NK-92 treated with Interleukin-12 subunit alpha and Interleukin-12 subunit beta, amount 100 ng/mL, for 24 hours (cell line): Measurements from ENCODE around the gene UST.
A peak's percentile ranks its signal among the peaks of the same experiment; 100 is the strongest.
"Not testable (repeated sequence)": the region's sequence is repeated elsewhere in the genome, so short reads cannot be mapped to it uniquely, and the experiment has no call there.

Source experiments
- DNase-seq: peaks from one replicate; lab custom pipeline; 2025; lab: John Stamatoyannopoulos, UW

Gene UST

DNA sequence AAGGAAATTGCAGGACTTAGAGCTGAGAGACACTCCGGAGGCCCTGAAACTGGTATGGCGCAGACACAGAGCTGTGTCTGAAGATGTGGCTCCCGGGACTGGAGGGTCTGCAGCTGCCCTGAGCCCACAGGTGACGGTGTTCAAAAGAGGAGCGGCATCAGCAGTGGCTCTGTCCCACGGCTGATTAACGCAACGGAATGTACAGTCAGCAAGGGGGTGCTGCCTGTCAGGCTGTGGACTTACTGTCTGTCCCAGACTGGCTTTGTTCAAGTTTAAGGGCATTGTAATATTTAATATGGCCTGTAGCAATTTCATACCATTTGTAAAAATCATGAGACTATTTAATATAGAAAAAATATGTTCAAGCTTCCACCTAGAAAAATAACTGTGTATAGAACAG is 342.7 kb downstream of the UST start:
- DNase-seq, result no peak

GRCh38 chr6:149090937-149091336 is 344.1 kb downstream of the UST start:
- DNase-seq, result no peak

DNA sequence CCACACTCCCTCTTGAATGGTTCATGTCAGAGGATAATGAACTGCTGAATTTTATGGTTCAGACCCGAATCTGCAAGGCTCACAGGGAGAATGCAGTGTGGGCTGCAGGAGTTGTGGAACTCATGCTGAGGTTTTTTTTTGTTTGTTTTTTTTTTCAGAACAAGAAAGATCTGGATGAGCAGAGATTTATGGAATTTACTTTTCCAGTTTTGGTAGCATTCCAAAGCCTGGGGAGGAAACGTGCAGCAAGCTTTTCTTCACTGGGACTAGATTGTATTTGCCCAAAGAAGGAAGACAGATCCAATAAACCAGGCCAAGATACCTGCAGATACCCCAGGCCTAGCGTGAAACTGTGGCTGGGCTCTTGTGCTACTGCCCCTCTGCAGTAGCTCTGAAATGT is 346.8 kb downstream of the UST start:
- no peak for DNase-seq

GRCh38 chr6:149094156-149094555 is 347.3 kb downstream of the UST start:
- DNase-seq, result peak; percentile 16

DNA sequence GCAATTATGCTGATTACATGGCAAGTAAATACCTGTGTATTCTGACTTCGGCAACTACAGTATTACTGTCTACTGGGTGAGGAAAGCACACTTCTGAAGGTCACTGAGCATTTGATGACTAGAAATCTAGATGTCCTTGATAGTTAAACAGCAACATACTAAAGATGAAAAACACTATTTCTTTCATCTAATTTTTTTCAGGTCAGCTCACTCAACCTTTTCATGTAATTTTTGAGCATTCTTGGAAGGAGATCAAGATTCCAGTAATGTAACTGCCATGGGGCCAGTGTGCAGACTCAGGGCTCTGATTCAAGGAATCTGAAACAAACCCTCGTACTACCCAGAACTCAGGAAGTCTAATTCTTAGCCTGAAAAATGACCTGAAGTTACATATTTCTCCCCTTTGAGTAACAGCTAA is 348.1 kb downstream of the UST start:
- no peak for DNase-seq

GRCh38 chr6:149095842-149096241 is 349.0 kb downstream of the UST start:
- DNase-seq, result no peak

- no peak for DNase-seq
Observed at GRCh38 chr6:149097794-149098193, 351.0 kb downstream of the UST start.

- no peak for DNase-seq
Observed at GRCh38 chr6:149098700-149099276, 352.0 kb downstream of the UST start.

GRCh38 chr6:149102324-149102723 is 355.5 kb downstream of the UST start:
- DNase-seq, result no peak

DNA sequence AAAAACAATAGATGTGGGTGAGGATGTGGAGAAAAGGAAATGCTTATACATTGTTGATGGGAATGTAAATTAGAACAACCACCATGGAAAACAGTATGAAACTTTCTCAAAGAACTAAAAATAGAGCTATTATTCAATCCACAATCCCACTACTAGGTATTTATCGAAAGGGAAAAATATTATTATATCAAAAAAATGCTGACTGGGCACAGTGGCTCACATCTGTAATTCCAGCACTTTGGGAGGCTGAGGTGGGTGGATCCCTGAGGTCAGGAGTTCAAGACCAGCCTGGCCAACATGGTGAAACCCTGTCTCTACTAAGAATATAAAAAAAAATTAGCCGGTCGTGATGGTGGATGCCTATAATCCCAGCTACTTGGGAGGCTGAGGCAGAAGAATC is 357.1 kb downstream of the UST start:
- DNase-seq, result not testable (repeated sequence)

- no peak for DNase-seq
Observed at GRCh38 chr6:149107520-149107919, 360.7 kb downstream of the UST start.

DNA sequence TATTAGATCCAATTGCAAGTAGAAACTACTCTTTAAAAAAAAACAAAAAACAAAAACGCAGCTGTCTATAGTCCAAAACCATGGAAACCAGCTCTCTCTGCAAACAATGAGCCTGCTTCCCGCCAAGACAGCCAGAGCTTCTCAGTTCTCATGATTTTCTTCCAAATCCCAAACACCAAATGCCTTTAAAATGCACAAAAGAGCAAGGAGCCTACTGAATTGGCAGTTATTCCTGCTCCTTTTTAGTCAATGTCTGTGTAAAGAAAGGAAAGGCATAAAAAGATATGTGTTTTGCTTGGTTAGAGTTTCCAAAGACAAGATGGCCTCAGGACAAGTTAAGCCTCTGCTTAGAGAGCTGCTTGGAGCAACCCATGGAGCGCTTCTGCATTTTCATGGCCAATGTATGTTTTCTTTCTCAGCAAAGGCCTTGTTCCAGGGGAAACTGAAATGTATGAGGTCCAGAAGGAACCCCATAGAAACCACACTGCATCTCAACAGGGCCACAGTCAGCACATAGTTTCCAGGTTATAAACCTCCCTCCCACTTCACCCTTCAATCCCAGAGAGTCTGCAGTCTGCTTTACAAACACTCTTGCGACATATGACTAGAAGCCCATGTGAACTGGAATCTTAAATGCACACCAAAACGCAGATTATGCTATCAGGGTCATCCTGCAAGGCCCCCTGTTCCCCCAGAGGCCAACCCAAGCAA is 361.4 kb downstream of the UST start:
- DNase-seq, result no peak

GRCh38 chr6:149108749-149109100 is 361.9 kb downstream of the UST start:
- DNase-seq, result no peak

GRCh38 chr6:149109397-149110070 is 362.7 kb downstream of the UST start:
- no peak for DNase-seq

DNA sequence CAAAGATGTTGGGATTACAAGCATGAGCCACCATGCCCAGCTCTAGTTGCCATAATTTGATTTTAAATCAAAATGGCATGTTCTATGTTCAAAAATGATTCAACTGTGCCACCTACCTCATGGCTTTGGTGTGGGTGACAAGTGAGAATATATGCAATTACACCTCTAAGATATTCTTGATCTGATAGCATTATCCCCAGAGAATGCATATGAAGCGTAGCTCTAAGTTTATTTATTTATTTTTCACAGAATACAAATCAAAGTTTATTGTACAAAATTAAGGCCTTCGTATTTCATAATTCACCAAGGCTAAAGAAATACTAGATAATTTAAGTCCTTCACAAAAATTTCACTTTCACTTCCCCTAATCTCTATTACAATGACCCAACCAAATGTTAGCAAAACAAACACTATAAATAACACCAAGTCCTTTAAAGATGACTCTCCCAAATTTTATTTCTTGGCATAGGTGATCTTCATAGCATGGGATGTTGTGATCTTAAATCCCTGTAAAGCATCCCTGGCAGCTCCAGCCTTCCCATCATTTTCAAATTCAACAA is 364.8 kb downstream of the UST start:
- no peak for DNase-seq

GRCh38 chr6:149112976-149113375 is 366.1 kb downstream of the UST start:
- DNase-seq, result no peak

DNA sequence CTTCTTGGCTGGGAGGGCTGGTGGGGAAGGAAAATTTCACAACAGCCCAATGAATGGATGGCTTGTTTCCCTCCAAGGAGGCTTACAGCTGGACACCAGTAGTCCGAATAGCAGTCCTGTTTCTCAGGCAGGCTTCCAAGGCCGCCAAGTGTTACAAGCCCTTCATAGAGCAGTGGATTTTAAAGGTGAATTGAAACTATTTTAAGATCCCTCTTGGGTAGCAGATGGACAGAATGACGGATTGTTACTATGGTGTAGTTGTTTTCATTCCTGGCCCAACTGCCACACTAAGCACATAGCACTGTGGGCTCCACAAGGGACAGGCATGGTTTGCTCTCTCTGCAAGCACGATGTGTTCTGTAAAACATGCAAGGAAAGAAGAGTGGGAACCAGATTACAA is 367.3 kb downstream of the UST start:
- DNase-seq, result no peak

- no peak for DNase-seq
Observed at GRCh38 chr6:149118737-149119653, 372.2 kb downstream of the UST start.

GRCh38 chr6:149122850-149123821 is 376.3 kb downstream of the UST start:
- no peak for DNase-seq

DNA sequence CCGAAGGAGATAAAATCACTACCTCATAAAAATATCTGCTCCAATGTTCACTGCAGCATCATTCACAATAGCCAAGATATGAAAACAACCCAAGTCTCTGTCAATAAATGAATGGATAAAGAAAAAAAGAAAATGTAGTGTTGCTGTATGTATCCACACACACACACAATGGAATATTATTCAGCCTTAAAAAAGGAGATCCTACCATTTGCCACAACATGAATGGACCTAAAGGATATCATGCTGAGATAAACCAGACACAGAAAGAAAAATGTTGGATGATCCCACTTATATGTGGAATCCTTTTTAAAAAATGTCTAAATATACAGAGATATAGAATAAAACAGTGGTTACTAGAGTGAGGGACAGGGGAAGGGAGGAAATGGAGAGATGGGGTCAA is 378.5 kb downstream of the UST start:
- DNase-seq, result no peak
